NCI-H2227 (cell line): Measurements from ENCODE around the gene TAF11L8.
"Not testable (repeated sequence)": the region's sequence is repeated elsewhere in the genome, so short reads cannot be mapped to it uniquely, and the experiment has no call there.

Experiments
- DNase-seq: peaks from one replicate; lab custom pipeline; 2025; ENCODE audit not compliant: unreplicated experiment; lab: John Stamatoyannopoulos, UW

Gene TAF11L8

DNA sequence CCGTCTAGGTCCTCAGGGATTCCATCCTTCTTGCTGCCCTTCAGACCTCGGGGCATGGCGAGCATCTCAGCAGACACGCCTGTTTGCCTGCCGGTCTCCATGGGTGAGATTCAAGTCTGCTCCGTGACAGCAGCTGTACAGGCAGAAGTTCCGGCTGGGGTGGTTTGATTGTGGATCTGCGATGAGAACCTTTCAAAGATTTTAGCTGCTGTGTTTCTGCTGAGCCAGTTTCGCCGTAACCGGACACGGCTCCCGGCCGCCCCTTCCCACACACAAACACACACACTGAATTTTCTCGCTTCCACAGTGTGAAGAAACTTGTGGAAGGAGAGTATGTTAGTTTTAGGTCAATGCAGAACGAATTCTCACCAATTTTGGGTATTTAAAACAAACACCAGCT, at the start of gene TAF11L8:
Gene TAF11L8, minus strand, starts transcription at position 101 of the 400 bp plus-strand sequence.
- not testable (repeated sequence) for DNase-seq

DNA sequence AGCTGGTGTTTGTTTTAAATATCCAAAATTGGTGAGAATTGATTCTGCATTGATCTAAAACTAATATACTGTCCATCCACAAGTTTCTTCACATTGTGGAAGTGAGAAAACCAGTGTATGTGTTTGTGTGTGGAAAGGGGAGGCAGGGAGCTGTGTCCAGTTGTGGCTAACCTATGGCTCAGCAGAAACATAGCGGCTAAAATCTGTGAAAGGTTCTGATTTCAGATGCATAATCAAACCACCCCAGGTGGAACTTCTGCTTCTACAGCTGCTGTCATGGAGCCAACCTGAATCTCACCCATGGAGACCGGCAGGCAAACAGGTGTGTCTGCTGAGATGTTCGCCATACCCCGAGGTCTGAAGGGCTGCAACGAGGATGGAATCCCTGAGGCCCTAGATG, 43.4 kb upstream of the TAF11L8 start, which contains the start of gene TAF11L14:
Gene TAF11L14, plus strand, starts transcription at position 301 of the 400 bp plus-strand sequence.
- DNase-seq = no peak

DNA sequence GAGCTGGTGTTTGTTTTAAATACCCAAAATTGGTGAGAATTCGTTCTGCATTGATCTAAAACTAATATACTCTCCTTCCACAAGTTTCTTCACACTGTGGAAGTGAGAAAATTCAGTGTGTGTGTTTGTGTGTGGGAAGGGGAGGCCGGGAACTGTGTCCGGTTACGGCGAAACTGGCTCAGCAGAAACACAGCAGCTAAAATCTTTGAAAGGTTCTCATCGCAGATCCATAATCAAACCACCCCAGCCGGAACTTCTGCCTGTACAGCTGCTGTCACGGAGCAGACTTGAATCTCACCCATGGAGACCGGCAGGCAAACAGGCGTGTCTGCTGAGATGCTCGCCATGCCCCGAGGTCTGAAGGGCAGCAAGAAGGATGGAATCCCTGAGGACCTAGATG, 41.0 kb upstream of the TAF11L8 start, which contains the start of gene TAF11L13:
Gene TAF11L13, plus strand, starts transcription at position 301 of the 400 bp plus-strand sequence.
- DNase-seq = not testable (repeated sequence)

DNA sequence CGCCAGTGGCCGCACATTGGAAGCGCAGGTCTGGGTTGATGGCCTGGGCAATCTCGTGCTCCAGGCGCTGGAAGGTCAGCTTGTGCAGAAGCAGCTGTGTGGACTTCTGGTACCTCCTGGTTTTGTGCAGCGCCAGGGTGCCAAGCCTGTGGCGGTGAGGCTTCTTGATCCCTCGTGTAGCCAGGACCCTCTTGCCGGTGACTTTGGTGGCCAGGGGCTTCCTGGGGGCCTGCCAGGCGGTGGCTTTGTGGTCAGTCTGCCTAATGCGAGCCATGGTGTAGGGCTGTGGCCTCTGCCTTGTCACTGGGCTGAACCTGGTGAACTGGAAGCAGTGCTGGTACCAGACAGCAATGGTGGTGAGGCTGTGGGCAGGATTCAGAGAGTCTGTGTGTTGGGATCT, 34.9 kb upstream of the TAF11L8 start:
- DNase-seq = no peak

DNA sequence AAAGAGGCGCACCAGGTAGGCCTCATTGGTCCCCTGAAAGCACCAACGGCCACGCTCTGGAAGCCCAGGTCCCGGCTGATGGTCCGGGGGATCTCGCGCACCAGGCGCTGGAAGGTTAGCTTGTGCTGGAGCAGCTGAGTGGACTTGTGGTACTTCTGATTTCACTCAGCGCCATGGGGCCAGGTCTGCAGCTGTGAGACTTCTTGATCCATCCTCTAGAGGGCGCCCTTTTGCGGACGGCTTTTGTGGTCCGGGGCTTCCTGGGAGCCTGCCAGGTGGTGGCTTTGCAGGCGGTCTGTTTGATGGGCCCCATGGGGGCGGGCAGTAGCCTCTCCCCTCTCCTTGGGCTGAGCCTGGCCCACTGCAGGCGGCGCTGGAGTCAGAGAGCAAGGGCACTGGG, 29.9 kb upstream of the TAF11L8 start:
- DNase-seq = no peak

DNA sequence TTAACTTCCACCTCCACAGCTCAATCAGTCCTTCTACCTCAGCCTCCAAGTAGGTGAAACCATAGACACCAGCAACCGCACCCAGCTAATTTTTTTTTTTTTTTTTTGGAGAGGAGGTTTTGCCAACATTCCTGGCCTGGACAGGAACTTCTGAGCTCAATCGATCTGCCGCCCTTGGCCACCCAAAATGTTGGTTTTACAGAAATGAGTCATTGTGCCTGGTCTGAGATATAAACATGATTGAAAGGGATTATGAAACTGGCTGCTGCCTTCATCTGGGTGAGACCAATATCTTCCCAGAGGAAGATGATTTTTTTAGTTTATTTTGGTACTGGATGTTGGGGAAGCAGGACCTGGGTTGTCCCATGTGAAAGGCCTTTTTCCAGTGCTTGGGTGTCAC, 28.6 kb upstream of the TAF11L8 start:
- DNase-seq = no peak

DNA sequence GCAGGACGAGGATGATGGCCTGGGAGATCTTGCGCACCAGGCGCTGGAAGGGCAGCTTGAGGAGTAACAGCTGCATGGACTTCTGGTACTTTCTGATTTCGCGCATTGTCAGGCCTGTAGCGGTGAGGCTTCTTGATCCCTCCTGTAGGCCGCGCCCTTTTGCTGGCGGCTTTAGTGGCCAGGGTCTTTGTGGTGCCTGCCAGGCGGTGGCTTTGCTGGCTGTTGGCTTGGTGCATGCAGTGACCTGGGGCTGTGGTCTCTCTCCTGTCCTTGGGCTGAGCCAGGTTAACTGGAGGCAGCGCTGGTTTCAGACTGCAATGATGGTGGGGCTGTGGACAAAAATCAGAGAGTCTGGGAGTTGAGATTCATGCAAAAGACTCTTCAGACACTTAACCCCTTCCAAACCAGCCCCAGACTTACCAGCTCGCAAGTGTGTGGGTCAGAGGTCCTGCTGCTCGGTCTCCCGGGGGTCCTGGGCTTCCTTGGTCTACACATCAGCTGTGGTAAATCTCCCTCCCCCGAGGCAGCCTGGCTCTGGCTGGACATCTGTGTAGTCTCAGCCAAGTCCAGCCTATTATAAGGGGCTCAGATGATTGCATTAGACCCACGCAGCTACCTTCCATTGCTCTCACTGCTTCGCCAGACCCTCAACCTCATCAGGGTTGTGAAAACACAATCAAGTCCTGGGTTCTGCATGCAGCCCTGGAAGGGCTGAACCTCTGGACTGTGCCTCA, 24.3 kb upstream of the TAF11L8 start:
- no peak for DNase-seq

DNA sequence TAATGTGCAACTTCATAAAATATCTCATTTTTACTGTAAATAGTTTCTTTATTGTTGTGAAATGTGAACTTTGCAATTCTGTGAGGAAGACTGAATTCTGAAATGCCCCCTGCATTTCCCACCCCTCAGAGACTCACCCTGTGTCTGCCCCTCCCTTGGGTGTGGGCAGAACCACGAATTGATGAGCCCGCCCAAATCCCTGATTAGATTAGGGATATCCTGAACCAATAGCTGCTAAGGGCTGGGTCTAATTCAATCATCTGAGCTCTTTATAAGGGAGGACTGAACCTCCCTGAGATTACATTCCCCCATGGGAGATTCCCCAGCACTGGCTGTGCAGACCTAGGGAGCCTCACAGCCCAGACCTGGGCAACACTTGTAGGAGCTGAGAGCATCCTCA, 19.3 kb upstream of the TAF11L8 start, which contains the start of gene TAF11L12:
Gene TAF11L12, plus strand, starts transcription at position 301 of the 400 bp plus-strand sequence.
- not testable (repeated sequence) for DNase-seq

DNA sequence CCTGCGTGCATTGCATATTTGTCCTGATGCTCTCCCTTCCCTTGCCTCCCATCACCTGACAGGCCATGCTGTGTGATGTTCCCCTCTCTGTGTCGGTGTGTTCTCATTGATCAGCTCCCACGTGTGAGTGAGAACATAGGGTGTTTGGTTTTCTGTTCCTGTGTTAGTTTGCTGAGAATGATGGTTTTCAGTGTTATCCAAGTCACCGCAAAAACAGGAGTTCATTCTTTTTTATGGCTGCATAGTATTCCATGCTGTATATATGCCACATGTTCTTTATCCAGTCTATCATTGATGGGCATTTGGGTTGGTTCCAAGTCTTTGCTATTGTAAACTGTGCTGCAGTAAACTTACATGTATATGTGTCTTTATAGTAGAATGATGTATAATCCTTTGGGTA, 16.7 kb upstream of the TAF11L8 start:
- not testable (repeated sequence) for DNase-seq

DNA sequence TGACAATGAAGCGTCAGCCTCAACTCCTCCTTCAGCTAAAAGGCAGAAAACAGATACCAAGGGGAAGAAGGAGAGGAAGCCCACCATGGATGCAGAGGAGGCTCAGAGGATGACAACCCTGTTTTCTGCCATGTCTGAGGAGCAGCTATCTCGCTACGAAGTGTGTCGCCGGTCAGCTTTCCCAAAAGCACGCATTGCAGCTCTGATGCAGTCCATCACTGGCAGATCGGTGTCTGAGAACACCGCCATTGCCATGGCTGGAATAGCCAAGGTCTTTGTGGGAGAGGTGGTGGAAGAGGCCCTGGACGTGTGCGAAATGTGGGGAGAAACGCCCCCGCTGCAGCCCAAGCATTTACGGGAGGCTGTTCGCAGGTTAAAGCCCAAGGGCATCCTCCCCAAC, 14.2 kb upstream of the TAF11L8 start:
- DNase-seq = no peak

DNA sequence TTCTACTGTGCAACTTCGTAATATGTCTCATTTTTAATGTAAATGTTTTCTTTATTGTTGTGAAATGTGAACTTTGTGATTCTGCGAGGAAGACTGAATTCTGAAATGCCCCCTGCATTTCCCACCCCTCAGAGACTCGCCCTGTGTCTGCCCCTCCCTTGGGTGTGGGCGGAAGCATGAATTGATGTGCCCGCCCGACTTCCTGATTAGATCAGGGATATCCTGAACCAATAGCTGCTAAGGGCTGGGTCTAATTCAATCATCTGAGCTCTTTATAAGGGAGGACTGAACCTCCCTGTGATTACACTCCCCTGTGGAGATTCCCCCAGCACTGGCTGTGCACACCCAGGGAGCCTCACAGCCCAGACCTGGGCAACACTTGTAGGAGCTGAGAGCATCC, 13.1 kb upstream of the TAF11L8 start, which contains the start of gene TAF11L11:
Gene TAF11L11, plus strand, starts transcription at position 304 of the 400 bp plus-strand sequence.
- DNase-seq = not testable (repeated sequence)

DNA sequence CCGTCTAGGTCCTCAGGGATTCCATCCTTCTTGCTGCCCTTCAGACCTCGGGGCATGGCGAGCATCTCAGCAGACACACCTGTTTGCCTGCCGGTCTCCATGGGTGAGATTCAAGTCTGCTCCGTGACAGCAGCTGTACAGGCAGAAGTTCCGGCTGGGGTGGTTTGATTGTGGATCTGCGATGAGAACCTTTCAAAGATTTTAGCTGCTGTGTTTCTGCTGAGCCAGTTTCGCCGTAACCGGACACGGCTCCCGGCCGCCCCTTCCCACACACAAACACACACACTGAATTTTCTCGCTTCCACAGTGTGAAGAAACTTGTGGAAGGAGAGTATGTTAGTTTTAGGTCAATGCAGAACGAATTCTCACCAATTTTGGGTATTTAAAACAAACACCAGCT, 7.0 kb upstream of the TAF11L8 start, which contains the start of gene TAF11L10:
Gene TAF11L10, minus strand, starts transcription at position 101 of the 400 bp plus-strand sequence.
- DNase-seq = not testable (repeated sequence)

DNA sequence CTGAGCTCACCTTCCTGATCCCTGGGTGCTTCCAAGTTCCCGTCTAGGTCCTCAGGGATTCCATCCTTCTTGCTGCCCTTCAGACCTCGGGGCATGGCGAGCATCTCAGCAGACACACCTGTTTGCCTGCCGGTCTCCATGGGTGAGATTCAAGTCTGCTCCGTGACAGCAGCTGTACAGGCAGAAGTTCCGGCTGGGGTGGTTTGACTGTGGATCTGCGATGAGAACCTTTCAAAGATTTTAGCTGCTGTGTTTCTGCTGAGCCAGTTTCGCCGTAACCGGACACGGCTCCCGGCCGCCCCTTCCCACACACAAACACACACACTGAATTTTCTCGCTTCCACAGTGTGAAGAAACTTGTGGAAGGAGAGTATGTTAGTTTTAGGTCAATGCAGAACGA, 3.5 kb upstream of the TAF11L8 start, which contains the start of gene TAF11L9:
Gene TAF11L9, minus strand, starts transcription at position 140 of the 400 bp plus-strand sequence.
- not testable (repeated sequence) for DNase-seq

DNA sequence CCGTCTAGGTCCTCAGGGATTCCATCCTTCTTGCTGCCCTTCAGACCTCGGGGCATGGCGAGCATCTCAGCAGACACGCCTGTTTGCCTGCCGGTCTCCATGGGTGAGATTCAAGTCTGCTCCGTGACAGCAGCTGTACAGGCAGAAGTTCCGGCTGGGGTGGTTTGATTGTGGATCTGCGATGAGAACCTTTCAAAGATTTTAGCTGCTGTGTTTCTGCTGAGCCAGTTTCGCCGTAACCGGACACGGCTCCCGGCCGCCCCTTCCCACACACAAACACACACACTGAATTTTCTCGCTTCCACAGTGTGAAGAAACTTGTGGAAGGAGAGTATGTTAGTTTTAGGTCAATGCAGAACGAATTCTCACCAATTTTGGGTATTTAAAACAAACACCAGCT, 5.1 kb downstream of the TAF11L8 start, which contains the start of gene TAF11L7:
Gene TAF11L7, minus strand, starts transcription at position 101 of the 400 bp plus-strand sequence.
- not testable (repeated sequence) for DNase-seq
